H9 (cell line): ENCODE results near the gene LRIG1. TPM values are rescaled to one million over a fixed set of nuclear protein-coding genes. Genes with fewer than 3 reads are reported as not detected.

Experiments used
- DNase-seq: peaks from one replicate; pipeline ENCODE4 v3.0.0-alpha.2; 2017
- H2AFZ ChIP-seq: one replicate; pipeline ENCODE4 v1.6.1; 2013; ENCODE audit warnings: mild to moderate bottlenecking, low read length, control low read depth, moderate library complexity
- H2AK5ac ChIP-seq: 2 replicates; pipeline ENCODE4 v1.6.1; 2013; ENCODE audit warnings: low read length, control low read depth, mixed read lengths; ENCODE audit not compliant: insufficient read length
- H2BK120ac ChIP-seq: one replicate; pipeline ENCODE4 v1.6.1; 2013; ENCODE audit warnings: low read depth, mild to moderate bottlenecking, low read length, control low read depth, inconsistent platforms; ENCODE audit not compliant: poor library complexity, severe bottlenecking
- H2BK12ac ChIP-seq: 2 replicates; pipeline ENCODE4 v1.6.1; 2013; ENCODE audit warnings: low read length, control low read depth, mixed read lengths, low read depth; ENCODE audit not compliant: insufficient read length
- H2BK15ac ChIP-seq: 2 replicates; pipeline ENCODE4 v1.6.1; 2013; ENCODE audit warnings: low read depth, low read length, control low read depth
- H2BK20ac ChIP-seq: one replicate; pipeline ENCODE4 v1.6.1; 2013; ENCODE audit warnings: low read depth, mild to moderate bottlenecking, low read length, control low read depth, inconsistent platforms; ENCODE audit not compliant: poor library complexity, severe bottlenecking
- H2BK5ac ChIP-seq: 2 replicates; pipeline ENCODE4 v1.6.1; 2013; ENCODE audit warnings: low read length, control low read depth, mixed read lengths; ENCODE audit not compliant: insufficient read length
- H3K14ac ChIP-seq: 2 replicates; pipeline ENCODE4 v1.6.1; 2013; ENCODE audit warnings: low read length, control low read depth; ENCODE audit not compliant: insufficient read depth
- H3K18ac ChIP-seq: 2 replicates; pipeline ENCODE4 v1.6.1; 2013; ENCODE audit warnings: low read depth, mild to moderate bottlenecking, mixed read lengths, low read length, control low read depth; ENCODE audit not compliant: insufficient read length
- H3K23ac ChIP-seq: 2 replicates; pipeline ENCODE4 v1.6.1; 2013; ENCODE audit warnings: low read length, control low read depth, mixed read lengths, low read depth; ENCODE audit not compliant: insufficient read length
- H3K23me2 ChIP-seq: 2 replicates; pipeline ENCODE4 v1.6.1; 2013; ENCODE audit warnings: low read depth, mild to moderate bottlenecking, mixed read lengths, low read length, control low read depth; ENCODE audit not compliant: insufficient read length, poor library complexity, severe bottlenecking
- H3K27ac ChIP-seq: 2 replicates; pipeline ENCODE4 v1.5.1; 2013; ENCODE audit warnings: low read length, control low read depth, mixed read lengths, low read depth; ENCODE audit not compliant: insufficient read length
- H3K27me3 ChIP-seq: 2 replicates; pipeline ENCODE4 v1.6.1; 2013; ENCODE audit warnings: low read length, control low read depth, inconsistent platforms; ENCODE audit not compliant: insufficient read depth
- H3K4ac ChIP-seq: 2 replicates; pipeline ENCODE4 v1.6.1; 2013; ENCODE audit warnings: low read depth, mild to moderate bottlenecking, control low read depth, inconsistent platforms, low read length, moderate library complexity
- H3K4me1 ChIP-seq: 2 replicates; pipeline ENCODE4 v1.6.1; 2013; ENCODE audit warnings: low read length, control low read depth, inconsistent platforms; ENCODE audit not compliant: insufficient read depth
- H3K4me2 ChIP-seq: 2 replicates; pipeline ENCODE4 v1.6.1; 2013; ENCODE audit warnings: low read length, control low read depth, mixed read lengths; ENCODE audit not compliant: insufficient read length, insufficient read depth
- H3K56ac ChIP-seq: 2 replicates; pipeline ENCODE4 v1.6.1; 2013; ENCODE audit warnings: low read depth, mild to moderate bottlenecking, mixed read lengths, low read length, control low read depth; ENCODE audit not compliant: insufficient read length
- H3K79me1 ChIP-seq: 2 replicates; pipeline ENCODE4 v1.6.1; 2013; ENCODE audit warnings: low read depth, mild to moderate bottlenecking, moderate library complexity, low read length, control low read depth, inconsistent platforms; ENCODE audit not compliant: insufficient read depth, poor library complexity, severe bottlenecking
- H3K79me2 ChIP-seq: 2 replicates; pipeline ENCODE4 v1.6.1; 2013; ENCODE audit warnings: low read length, control low read depth, inconsistent platforms; ENCODE audit not compliant: insufficient read depth
- H3K9ac ChIP-seq: 2 replicates; pipeline ENCODE4 v1.6.1; 2013; ENCODE audit warnings: low read length, control low read depth, mixed read lengths; ENCODE audit not compliant: insufficient read length; ENCODE audit errors: extremely low read depth
- H3K9me3 ChIP-seq: one replicate; pipeline ENCODE4 v1.6.1; 2013; ENCODE audit warnings: low read depth, low read length, inconsistent platforms; ENCODE audit not compliant: control insufficient read depth
- H3T11ph ChIP-seq: one replicate; pipeline ENCODE4 v1.6.1; 2013; ENCODE audit warnings: mild to moderate bottlenecking, low read length, control low read depth, inconsistent platforms
- H4K20me1 ChIP-seq: one replicate; pipeline ENCODE4 v1.6.1; 2013; ENCODE audit not compliant: control insufficient read depth, insufficient read length, insufficient read depth
- H4K5ac ChIP-seq: 2 replicates; pipeline ENCODE4 v1.6.1; 2013; ENCODE audit warnings: low read depth, mild to moderate bottlenecking, mixed read lengths, low read length, control low read depth; ENCODE audit not compliant: insufficient read length
- H4K8ac ChIP-seq: replicated peaks from 2 replicates; pipeline ENCODE4 v1.6.1; 2013; ENCODE audit warnings: low read length, control low read depth, mixed read lengths, low read depth; ENCODE audit not compliant: insufficient read length
- H4K91ac ChIP-seq: 2 replicates; pipeline ENCODE4 v1.6.1; 2013; ENCODE audit warnings: low read depth, mild to moderate bottlenecking, moderate library complexity, mixed read lengths, low read length, control low read depth; ENCODE audit not compliant: insufficient read length
- H3K27ac Mint-ChIP-seq, 3 experiments: 2 replicates in 2 of 3; 3 replicates in 1 of 3; pipeline ENCODE4 v1.8.0; 2020 to 2021; ENCODE audit warnings: mixed read lengths in 3 of 3, mild to moderate bottlenecking in 1 of 3, moderate library complexity in 1 of 3
- H3K27me3 Mint-ChIP-seq: 2 replicates; pipeline ENCODE4 v1.8.0; 2021; ENCODE audit warnings: low read depth, mild to moderate bottlenecking, moderate library complexity, mixed read lengths
- H3K36me3 Mint-ChIP-seq, 3 experiments: 2 replicates in 2 of 3; 3 replicates in 1 of 3; pipeline ENCODE4 v1.8.0; 2020 to 2021; ENCODE audit warnings: low read depth in 3 of 3, mixed read lengths in 3 of 3; ENCODE audit not compliant: insufficient read depth in 1 of 3
- H3K4me1 Mint-ChIP-seq, 2 experiments: 2 replicates each; pipeline ENCODE4 v1.8.0; 2020; ENCODE audit warnings: mixed read lengths in 2 of 2
- H3K4me3 Mint-ChIP-seq, 2 experiments: 2 replicates in 1 of 2; 3 replicates in 1 of 2; pipeline ENCODE4 v1.8.0; 2020 to 2021; ENCODE audit warnings: mild to moderate bottlenecking in 2 of 2, mixed read lengths in 2 of 2, moderate library complexity in 1 of 2
- H3K9me3 Mint-ChIP-seq, 2 experiments: 2 replicates in 1 of 2; 3 replicates in 1 of 2; pipeline ENCODE4 v1.8.0; 2020; ENCODE audit warnings: mild to moderate bottlenecking in 2 of 2, mixed read lengths in 2 of 2, moderate library complexity in 1 of 2
- WGBS: extraction: QIAGEN DNeasy Blood & Tissue Kit; methylation state at CpG from one replicate; pipeline ENCODE4 v1.1.7; 2013; ENCODE audit warnings: missing lambda C conversion rate, low lambda C conversion rate, mixed read lengths; ENCODE audit not compliant: insufficient read length; ENCODE audit errors: extremely low coverage; 5-methylcytosine and 5-hydroxymethylcytosine counted together
- total RNA-seq: library from RNA; stranded (reverse); gene quantifications from 2 replicates; pipeline ENCODE4 v1.2.1, GENCODE V29; 2021
- TF ChIP-seq, protein P1 (sequence below): fragments of 200-600 bp; sonication (generic); conservative IDR thresholded peaks from 3 replicates; pipeline ENCODE4 v1.8.0; 2021; ENCODE audit warnings: antibody characterized with exemption, mild to moderate bottlenecking

LRIG1 gene
- total RNA-seq, 1 experiment from 2014 or later = 70.3 TPM

DNA sequence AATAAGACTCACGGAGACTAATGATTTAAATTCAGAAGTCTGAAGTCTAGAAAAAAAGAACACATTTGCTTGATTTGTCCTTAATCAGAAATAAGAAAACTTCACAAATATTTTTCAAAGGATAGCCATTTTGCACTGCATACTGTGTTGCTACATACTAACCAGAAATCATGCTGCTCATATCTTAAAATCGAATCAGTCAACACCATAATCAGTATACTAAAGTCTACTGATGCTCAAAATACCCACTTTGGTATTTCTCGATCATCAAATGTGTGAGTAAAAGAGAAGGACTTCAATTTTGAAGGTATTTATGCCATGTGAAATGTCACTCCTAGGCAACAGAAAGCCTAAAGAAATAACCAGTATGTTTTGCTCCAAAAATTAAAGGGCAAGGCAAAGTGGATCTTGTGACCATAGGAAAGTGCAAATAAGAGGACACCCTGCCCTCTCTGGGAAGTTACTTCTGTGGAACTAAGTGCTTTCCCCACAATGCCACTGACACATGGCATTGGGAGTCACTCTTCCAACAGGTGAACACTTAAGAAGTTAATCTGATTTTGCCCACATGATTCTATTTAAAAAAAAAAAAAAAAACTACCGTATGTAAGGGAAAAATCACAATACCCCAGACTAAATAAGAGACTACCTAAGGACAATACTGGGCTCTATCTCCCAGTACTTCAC is 2.7 kb downstream of the LRIG1 start:
- H4K20me1 ChIP-seq = peaks cover 2% of the 10 kb centered on the region
- peak overlapping the region in 2 of 3 experiments; percentile 95 to 96; a peak in 5 of 7 replicates for H3K27ac Mint-ChIP-seq
- peak overlapping the region; percentile 90 for H3K4me2 ChIP-seq
- H3T11ph ChIP-seq = no peak overlapping the region
- H2AK5ac ChIP-seq = no peak overlapping the region
- H2BK15ac ChIP-seq = no peak overlapping the region
- no peaks in the 10 kb centered on the region for H3K79me1 ChIP-seq
- no peak overlapping the region for H4K5ac ChIP-seq
- no peak overlapping the region for H3K56ac ChIP-seq
- no peaks in the 10 kb centered on the region for H3K27me3 ChIP-seq
- H3K4me3 Mint-ChIP-seq = peak overlapping the region; percentile 96 to 99
- DNase-seq = no peak
- H3K9ac ChIP-seq = peak overlapping the region; percentile 71
- no peak overlapping the region for H4K8ac ChIP-seq
- H3K27ac ChIP-seq = no peak overlapping the region
- no peak overlapping the region for H3K23ac ChIP-seq
- peaks cover 5% of the 10 kb centered on the region for H3K27me3 Mint-ChIP-seq
- H3K4ac ChIP-seq = no peak overlapping the region
- H3K4me1 Mint-ChIP-seq = peaks cover 76 to 84% of the 10 kb centered on the region in 2 experiments
- H3K4me1 ChIP-seq = peaks cover 21% of the 10 kb centered on the region
- no peak overlapping the region for H4K91ac ChIP-seq
- no peak overlapping the region for H2AFZ ChIP-seq
- H2BK5ac ChIP-seq = no peak overlapping the region
- TF ChIP-seq, protein P1, sequence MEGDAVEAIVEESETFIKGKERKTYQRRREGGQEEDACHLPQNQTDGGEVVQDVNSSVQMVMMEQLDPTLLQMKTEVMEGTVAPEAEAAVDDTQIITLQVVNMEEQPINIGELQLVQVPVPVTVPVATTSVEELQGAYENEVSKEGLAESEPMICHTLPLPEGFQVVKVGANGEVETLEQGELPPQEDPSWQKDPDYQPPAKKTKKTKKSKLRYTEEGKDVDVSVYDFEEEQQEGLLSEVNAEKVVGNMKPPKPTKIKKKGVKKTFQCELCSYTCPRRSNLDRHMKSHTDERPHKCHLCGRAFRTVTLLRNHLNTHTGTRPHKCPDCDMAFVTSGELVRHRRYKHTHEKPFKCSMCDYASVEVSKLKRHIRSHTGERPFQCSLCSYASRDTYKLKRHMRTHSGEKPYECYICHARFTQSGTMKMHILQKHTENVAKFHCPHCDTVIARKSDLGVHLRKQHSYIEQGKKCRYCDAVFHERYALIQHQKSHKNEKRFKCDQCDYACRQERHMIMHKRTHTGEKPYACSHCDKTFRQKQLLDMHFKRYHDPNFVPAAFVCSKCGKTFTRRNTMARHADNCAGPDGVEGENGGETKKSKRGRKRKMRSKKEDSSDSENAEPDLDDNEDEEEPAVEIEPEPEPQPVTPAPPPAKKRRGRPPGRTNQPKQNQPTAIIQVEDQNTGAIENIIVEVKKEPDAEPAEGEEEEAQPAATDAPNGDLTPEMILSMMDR = no peak
- peaks cover 0 to 3% of the 10 kb centered on the region in 2 experiments; a peak in 3 of 5 replicates for H3K9me3 Mint-ChIP-seq
- WGBS = no CpG with 5 or more reads among the region's 4 CpGs
- H3K9me3 ChIP-seq = no peaks in the 10 kb centered on the region
- no peak overlapping the region for H3K18ac ChIP-seq
- peaks cover 2 to 12% (median 10%) of the 10 kb centered on the region in 3 experiments; a peak in 6 of 7 replicates for H3K36me3 Mint-ChIP-seq
- peaks cover 16% of the 10 kb centered on the region for H3K23me2 ChIP-seq
- H3K79me2 ChIP-seq = peaks cover 40% of the 10 kb centered on the region
- no peak overlapping the region for H2BK120ac ChIP-seq
- no peak overlapping the region for H3K14ac ChIP-seq
- no peak overlapping the region for H2BK12ac ChIP-seq
- H2BK20ac ChIP-seq = no peak overlapping the region
